ENCODE data around the gene RIN3. TPM values are rescaled to one million over a fixed set of nuclear protein-coding genes. Genes with fewer than 3 reads are reported as not detected.

RIN3 gene
- total and polyA plus RNA-seq, 10 of the 15 experiments (the other 5 are each of a cell fraction or from before 2014, with no cell fraction given): 0.91 to 23.3 (median 6.3) TPM

- TF ChIP-seq MYC (IDR thresholded peaks at IDR 0.05; ENCODE audit: insufficient read depth, insufficient read length, insufficient replicate concordance, low read length, severe bottlenecking) (no peak), POLR2AphosphoS2 (IDR thresholded peaks at IDR 0.05; ENCODE audit: low read depth, low read length) (no peak), ZBED1 (IDR thresholded peaks at IDR 0.05; ENCODE audit: borderline replicate concordance) (no peak), BCL11A (IDR thresholded peaks at IDR 0.05; ENCODE audit: low read depth, low read length) (0 out of 2 replicates have a peak, but pooled peaks have one; percentile 33), HDAC6 (IDR thresholded peaks at IDR 0.05; ENCODE audit: unreplicated experiment) (no peak), NBN (IDR thresholded peaks at IDR 0.05) (peak; percentile 85), HDGF (IDR thresholded peaks at IDR 0.05) (no peak), KDM1A (IDR thresholded peaks at IDR 0.05; ENCODE audit: borderline replicate concordance) (no peak), KAT2A (conservative IDR thresholded peaks at IDR 0.05; ENCODE audit: control insufficient read depth, low read depth, low read length) (no peak), CHD1 (IDR thresholded peaks at IDR 0.05; ENCODE audit: low read depth, low read length) (no peak), EED (IDR thresholded peaks at IDR 0.05; ENCODE audit: low read depth) (peak; percentile 60; the same call in 1 of the 2 replicates), HSF1 (IDR thresholded peaks at IDR 0.05; ENCODE audit: low read depth, low read length) (no peak), SP1 (IDR thresholded peaks at IDR 0.05; ENCODE audit: low read depth, low read length) (no peak), CBX5 (IDR thresholded peaks at IDR 0.05; ENCODE audit: low read depth) (no peak), IRF4 (IDR thresholded peaks at IDR 0.05; ENCODE audit: low read depth, low read length) (peak; percentile 72), ZNF217 (IDR thresholded peaks at IDR 0.05) (no peak), SUZ12 (IDR thresholded peaks at IDR 0.05; ENCODE audit: unreplicated experiment) (no peak), PAX5 (IDR thresholded peaks at IDR 0.05; ENCODE audit: borderline replicate concordance, low read depth, low read length) (peak; percentile 72; the same call in 1 of the 2 replicates), NFIC (IDR thresholded peaks at IDR 0.05; ENCODE audit: low read depth, low read length) (0 out of 2 replicates have a peak, but pooled peaks have one; percentile 54)
- TF ChIP-seq, protein P1, sequence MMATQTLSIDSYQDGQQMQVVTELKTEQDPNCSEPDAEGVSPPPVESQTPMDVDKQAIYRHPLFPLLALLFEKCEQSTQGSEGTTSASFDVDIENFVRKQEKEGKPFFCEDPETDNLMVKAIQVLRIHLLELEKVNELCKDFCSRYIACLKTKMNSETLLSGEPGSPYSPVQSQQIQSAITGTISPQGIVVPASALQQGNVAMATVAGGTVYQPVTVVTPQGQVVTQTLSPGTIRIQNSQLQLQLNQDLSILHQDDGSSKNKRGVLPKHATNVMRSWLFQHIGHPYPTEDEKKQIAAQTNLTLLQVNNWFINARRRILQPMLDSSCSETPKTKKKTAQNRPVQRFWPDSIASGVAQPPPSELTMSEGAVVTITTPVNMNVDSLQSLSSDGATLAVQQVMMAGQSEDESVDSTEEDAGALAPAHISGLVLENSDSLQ (IDR thresholded peaks at IDR 0.05): peak; percentile 87
- TF ChIP-seq, protein P2, sequence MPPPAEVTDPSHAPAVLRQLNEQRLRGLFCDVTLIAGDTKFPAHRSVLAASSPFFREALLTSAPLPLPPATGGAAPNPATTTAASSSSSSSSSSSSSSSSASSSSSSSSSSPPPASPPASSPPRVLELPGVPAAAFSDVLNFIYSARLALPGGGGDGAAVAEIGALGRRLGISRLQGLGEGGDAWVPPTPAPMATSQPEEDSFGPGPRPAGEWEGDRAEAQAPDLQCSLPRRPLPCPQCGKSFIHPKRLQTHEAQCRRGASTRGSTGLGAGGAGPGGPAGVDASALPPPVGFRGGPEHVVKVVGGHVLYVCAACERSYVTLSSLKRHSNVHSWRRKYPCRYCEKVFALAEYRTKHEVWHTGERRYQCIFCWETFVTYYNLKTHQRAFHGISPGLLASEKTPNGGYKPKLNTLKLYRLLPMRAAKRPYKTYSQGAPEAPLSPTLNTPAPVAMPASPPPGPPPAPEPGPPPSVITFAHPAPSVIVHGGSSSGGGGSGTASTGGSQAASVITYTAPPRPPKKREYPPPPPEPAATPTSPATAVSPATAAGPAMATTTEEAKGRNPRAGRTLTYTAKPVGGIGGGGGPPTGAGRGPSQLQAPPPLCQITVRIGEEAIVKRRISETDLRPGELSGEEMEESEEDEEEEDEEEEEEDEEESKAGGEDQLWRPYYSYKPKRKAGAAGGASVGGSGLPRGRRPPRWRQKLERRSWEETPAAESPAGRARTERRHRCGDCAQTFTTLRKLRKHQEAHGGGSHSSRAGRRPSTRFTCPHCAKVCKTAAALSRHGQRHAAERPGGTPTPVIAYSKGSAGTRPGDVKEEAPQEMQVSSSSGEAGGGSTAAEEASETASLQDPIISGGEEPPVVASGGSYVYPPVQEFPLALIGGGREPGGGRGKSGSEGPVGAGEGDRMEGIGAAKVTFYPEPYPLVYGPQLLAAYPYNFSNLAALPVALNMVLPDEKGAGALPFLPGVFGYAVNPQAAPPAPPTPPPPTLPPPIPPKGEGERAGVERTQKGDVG (CRISPR knock-in tag; IDR thresholded peaks at IDR 0.05): no peak
- TF ChIP-seq, protein P3, sequence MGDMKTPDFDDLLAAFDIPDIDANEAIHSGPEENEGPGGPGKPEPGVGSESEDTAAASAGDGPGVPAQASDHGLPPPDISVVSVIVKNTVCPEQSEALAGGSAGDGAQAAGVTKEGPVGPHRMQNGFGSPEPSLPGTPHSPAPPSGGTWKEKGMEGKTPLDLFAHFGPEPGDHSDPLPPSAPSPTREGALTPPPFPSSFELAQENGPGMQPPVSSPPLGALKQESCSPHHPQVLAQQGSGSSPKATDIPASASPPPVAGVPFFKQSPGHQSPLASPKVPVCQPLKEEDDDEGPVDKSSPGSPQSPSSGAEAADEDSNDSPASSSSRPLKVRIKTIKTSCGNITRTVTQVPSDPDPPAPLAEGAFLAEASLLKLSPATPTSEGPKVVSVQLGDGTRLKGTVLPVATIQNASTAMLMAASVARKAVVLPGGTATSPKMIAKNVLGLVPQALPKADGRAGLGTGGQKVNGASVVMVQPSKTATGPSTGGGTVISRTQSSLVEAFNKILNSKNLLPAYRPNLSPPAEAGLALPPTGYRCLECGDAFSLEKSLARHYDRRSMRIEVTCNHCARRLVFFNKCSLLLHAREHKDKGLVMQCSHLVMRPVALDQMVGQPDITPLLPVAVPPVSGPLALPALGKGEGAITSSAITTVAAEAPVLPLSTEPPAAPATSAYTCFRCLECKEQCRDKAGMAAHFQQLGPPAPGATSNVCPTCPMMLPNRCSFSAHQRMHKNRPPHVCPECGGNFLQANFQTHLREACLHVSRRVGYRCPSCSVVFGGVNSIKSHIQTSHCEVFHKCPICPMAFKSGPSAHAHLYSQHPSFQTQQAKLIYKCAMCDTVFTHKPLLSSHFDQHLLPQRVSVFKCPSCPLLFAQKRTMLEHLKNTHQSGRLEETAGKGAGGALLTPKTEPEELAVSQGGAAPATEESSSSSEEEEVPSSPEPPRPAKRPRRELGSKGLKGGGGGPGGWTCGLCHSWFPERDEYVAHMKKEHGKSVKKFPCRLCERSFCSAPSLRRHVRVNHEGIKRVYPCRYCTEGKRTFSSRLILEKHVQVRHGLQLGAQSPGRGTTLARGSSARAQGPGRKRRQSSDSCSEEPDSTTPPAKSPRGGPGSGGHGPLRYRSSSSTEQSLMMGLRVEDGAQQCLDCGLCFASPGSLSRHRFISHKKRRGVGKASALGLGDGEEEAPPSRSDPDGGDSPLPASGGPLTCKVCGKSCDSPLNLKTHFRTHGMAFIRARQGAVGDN (IDR thresholded peaks at IDR 0.05): peak; percentile 93
Measured at GRCh38 chr14:92704036-92704804, 190.6 kb downstream of the RIN3 start (continued).
